ENCODE measurements around the gene BSPRY. TPM values are rescaled to one million over a fixed set of nuclear protein-coding genes. Genes with fewer than 3 reads are reported as not detected.
"Not testable (repeated sequence)": the region's sequence is repeated elsewhere in the genome, so short reads cannot be mapped to it uniquely, and the experiment has no call there.

The BSPRY gene
- total RNA-seq, 1 donor from 2014 or later = 10.9 TPM

- intact Hi-C loops (cut with micrococcal nuclease) = no loop called here
These were observed 41.0 kb downstream of the BSPRY start for GRCh38 chr9:113390192-113390960.

GRCh38 chr9:113391917-113392316, 42.6 kb downstream of the BSPRY start:
- intact Hi-C loops (cut with micrococcal nuclease) = no loop called here

GRCh38 chr9:113393281-113393680, 43.9 kb downstream of the BSPRY start:
- intact Hi-C loops (cut with micrococcal nuclease) = no loop called here

GRCh38 chr9:113395000-113395861, 45.9 kb downstream of the BSPRY start:
- intact Hi-C loops (cut with micrococcal nuclease) = no loop called here

GRCh38 chr9:113397203-113397631, 47.9 kb downstream of the BSPRY start:
- intact Hi-C loops (cut with micrococcal nuclease) = no loop called here

- intact Hi-C loops (cut with micrococcal nuclease) = no loop called here
These were observed 49.5 kb downstream of the BSPRY start for GRCh38 chr9:113398796-113399195.

GRCh38 chr9:113399646-113400200, 50.4 kb downstream of the BSPRY start:
- intact Hi-C loops (cut with micrococcal nuclease) = loop anchor here (5.0 kb wide), 1 partner anchor 682 kb away; the partner anchor contains the start of gene INIP

- intact Hi-C loops (cut with micrococcal nuclease) = loop anchor here (1.0 to 5.0 kb wide), 14 partner anchors 9 to 1919 kb away; partner anchors contain the start of genes ATP6V1G1, C9orf43, CDC26 and FKBP15
These were observed 51.9 kb downstream of the BSPRY start, which contains the start of gene ALAD for GRCh38 chr9:113401027-113401792. ALAD (minus strand) TSS chr9:113401284; CDS start chr9:113393559, 7,725 bp downstream.

GRCh38 chr9:113403646-113404045, 54.3 kb downstream of the BSPRY start:
- intact Hi-C loops (cut with micrococcal nuclease) = loop anchor here (5.0 kb wide), 1 partner anchor 686 kb away; the partner anchor contains the start of gene INIP

- intact Hi-C loops (cut with micrococcal nuclease) = not testable (repeated sequence)
These were observed 57.0 kb downstream of the BSPRY start for GRCh38 chr9:113406353-113406752.

GRCh38 chr9:113406873-113407511, 57.7 kb downstream of the BSPRY start:
- intact Hi-C loops (cut with micrococcal nuclease) = loop anchor here (1.0 kb wide), 1 partner anchor 98 kb away; no protein-coding TSS in a partner anchor

GRCh38 chr9:113409481-113409880, 60.1 kb downstream of the BSPRY start:
- intact Hi-C loops (cut with micrococcal nuclease) = no loop called here

- intact Hi-C loops (cut with micrococcal nuclease) = loop anchor here (1.0 to 10.0 kb wide), 17 partner anchors 9 to 1235 kb away; partner anchors contain the start of genes AKNA, ALAD, CDC26 and FKBP15
These were observed 60.5 kb downstream of the BSPRY start for GRCh38 chr9:113409883-113410206.

GRCh38 chr9:113410207-113410864, 61.0 kb downstream of the BSPRY start, which contains the start of the genes C9orf43 and POLE3:
C9orf43 (plus strand) TSS chr9:113410747; CDS start chr9:113413494, 2,747 bp downstream.
POLE3 (minus strand) TSS chr9:113410675; CDS start chr9:113410293, 382 bp downstream.
- intact Hi-C loops (cut with micrococcal nuclease) = loop anchor here (1.0 to 10.0 kb wide), 17 partner anchors 9 to 1236 kb away; partner anchors contain the start of genes AKNA, ALAD, CDC26 and FKBP15

GRCh38 chr9:113416149-113416721, 66.9 kb downstream of the BSPRY start:
- intact Hi-C loops (cut with micrococcal nuclease) = loop anchor here (10.0 kb wide), 1 partner anchor 1241 kb away; the partner anchor contains the start of gene SUSD1

GRCh38 chr9:113417370-113417769, 68.0 kb downstream of the BSPRY start:
- intact Hi-C loops (cut with micrococcal nuclease) = loop anchor here (10.0 kb wide), 1 partner anchor 1243 kb away; the partner anchor contains the start of gene SUSD1

Data from T-helper 1 cell treated with Interleukin-12 subunit alpha and Interleukin-12 subunit beta and Interleukin-4 antibody, amounts not matched to agents 30 ng/mL and 1 ng/mL, for 36 hours (primary cell).